ENCODE measurements around the gene NSMCE1.
A peak's percentile ranks its signal among the peaks of the same experiment; 100 is the strongest.
"Not testable (repeated sequence)": the region's sequence is repeated elsewhere in the genome, so short reads cannot be mapped to it uniquely, and the experiment has no call there.

Gene NSMCE1

DNA sequence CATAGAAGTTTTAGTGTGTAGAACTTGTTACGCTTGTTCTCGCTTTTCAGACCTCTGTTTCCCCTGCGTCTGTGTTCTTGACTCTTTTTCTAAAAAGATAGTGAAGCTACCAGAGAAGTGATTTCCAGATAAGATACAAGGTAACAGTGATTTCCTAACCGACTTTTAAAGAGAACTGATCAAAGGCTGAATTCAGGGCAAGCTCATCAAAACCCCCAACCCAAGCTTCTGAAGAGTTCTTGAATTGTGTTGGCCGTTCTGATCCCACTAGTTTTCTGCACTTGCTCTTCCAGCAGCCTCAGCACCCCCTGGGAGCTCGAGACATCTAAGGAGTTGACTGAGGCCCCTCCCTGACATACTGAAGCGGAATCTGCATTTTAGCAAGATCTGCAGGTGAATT, 12.7 kb upstream of the NSMCE1 start:
- in situ Hi-C loops (cut with HindIII; ENCODE audit: low pct_ligation_motif_present, low pct_unique_long_range_greater_than_20kb, low sequenced_read_pairs) = no loop called here
- no peak for DNase-seq

DNA sequence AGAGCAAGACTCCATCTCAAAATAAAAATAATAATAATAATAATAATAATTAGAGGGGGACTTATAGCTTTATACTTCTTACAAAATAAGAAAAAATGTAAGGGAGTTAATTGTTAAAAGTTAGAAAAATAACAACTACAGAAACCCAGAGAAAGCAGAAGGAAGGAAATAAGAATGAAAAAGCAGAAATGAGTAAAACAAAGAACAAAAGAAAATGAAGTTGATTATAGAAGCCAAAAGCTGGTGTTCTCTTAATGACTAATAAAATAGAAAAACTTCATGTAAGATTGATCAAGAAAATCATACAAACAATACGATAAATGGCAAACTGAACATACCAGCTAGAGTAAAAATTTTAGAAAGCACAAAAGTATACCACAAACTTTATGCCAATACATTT, 6.8 kb upstream of the NSMCE1 start:
- in situ Hi-C loops (cut with HindIII; ENCODE audit: low pct_ligation_motif_present, low pct_unique_long_range_greater_than_20kb, low sequenced_read_pairs) = no loop called here
- DNase-seq = no peak

DNA sequence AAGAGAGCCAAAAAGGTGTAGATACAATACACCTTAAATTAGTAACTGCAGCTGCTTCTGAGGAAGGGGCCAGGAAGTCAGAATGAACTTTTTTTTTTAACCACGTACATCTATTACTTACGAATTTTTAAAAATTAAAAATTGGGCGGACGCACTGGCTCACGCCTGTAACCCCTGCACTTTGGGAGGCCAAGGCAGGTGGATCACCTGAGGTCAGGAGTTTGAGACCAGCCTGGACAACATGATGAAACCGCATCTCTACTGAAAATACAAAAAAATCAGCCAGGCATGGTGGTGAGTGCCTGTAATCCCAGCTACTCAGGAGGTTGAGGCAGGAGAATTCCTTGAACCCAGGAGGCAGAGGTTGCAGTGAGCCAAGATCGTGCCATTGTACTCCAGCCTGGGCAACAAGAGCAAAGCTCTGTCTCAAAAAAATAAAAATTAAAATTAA, 5.9 kb upstream of the NSMCE1 start:
- DNase-seq; in situ Hi-C loops (cut with HindIII; ENCODE audit: low pct_ligation_motif_present, low pct_unique_long_range_greater_than_20kb, low sequenced_read_pairs): not testable (repeated sequence)

DNA sequence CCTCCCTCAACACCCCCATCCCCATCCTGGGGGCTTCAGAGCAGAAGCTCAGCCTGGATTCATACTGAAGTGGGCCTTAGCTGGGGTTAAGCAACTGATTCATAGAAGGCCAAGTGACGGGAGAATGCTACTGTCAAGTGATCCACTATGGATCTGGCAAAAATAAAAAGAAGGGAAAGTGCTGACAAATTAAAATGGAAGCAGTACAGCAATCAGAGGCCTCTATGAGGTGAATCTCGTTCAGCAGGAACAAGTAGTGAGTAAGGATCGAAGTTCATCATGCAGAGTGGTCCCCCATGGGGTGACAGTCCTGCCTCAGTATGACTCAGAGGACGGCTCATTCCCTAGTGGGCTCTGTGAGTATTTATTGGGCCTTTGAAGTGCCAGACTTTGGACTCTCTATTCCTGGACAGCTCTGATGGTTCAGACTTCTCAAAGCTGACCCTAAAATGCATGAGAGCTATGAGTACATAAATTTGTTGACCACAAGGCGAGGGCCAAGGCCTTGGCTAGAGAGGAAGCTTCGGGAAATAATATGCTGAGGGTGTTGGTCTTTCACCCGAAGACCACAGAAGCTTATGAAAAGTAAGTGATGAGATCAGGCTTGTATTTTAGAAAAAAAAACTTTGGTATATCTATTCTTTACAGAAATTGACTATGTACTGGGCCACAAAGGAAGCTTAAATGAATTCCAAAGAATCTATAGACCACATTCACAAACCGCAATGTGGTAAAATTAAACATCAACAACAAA, 5.3 kb upstream of the NSMCE1 start:
- peak; percentile 84 for DNase-seq
- in situ Hi-C loops (cut with HindIII; ENCODE audit: low pct_ligation_motif_present, low pct_unique_long_range_greater_than_20kb, low sequenced_read_pairs) = no loop called here

DNA sequence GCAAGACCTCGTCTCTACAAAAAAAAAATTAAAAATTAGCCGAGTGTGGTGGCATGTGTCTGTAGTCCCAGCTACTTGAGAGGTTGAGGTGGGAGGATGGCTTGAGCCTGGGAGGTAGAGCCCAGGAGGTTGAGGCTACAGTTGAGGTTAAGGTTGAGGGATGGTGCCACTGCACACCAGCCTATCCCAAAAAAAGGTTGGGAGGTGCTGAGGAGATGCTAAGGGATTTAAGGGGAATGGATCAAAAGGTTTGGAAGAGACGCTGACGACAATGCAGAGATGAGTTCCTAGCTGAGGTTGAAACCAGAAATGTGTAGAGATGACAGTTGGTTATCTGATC, 4.7 kb upstream of the NSMCE1 start:
- no peak for DNase-seq
- in situ Hi-C loops (cut with HindIII; ENCODE audit: low pct_ligation_motif_present, low pct_unique_long_range_greater_than_20kb, low sequenced_read_pairs) = no loop called here

DNA sequence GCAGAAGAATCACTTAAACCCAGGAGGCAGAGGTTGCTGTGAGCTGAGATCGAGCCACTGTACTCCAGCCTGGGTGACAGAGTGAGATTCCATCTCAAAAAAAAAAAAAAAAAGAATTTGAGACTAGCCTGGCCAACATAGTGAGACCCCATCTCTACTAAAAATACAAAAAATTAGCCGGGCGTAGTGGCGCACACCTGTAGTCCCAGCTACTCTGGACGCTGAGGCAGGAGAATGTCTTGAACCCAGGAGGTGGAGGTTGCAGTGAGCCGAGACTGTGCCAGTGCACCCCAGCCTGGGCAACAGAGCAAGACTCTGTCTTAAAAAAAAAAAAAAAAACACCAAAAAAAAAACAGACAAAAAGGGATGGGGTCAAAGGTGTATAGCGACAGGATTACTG, 4.1 kb upstream of the NSMCE1 start:
- in situ Hi-C loops (cut with HindIII; ENCODE audit: low pct_ligation_motif_present, low pct_unique_long_range_greater_than_20kb, low sequenced_read_pairs) = not testable (repeated sequence)

GRCh38 chr16:27272076-27272475, 3.5 kb upstream of the NSMCE1 start:
- DNase-seq = no peak
- in situ Hi-C loops (cut with HindIII; ENCODE audit: low pct_ligation_motif_present, low pct_unique_long_range_greater_than_20kb, low sequenced_read_pairs) = no loop called here

More for the DNA sequence above, 4.1 kb upstream of the NSMCE1 start:
- DNase-seq = not testable (repeated sequence)

- no peak for DNase-seq
- in situ Hi-C loops (cut with HindIII; ENCODE audit: low pct_ligation_motif_present, low pct_unique_long_range_greater_than_20kb, low sequenced_read_pairs) = no loop called here
These were observed 1.8 kb upstream of the NSMCE1 start for GRCh38 chr16:27270349-27270748.

DNA sequence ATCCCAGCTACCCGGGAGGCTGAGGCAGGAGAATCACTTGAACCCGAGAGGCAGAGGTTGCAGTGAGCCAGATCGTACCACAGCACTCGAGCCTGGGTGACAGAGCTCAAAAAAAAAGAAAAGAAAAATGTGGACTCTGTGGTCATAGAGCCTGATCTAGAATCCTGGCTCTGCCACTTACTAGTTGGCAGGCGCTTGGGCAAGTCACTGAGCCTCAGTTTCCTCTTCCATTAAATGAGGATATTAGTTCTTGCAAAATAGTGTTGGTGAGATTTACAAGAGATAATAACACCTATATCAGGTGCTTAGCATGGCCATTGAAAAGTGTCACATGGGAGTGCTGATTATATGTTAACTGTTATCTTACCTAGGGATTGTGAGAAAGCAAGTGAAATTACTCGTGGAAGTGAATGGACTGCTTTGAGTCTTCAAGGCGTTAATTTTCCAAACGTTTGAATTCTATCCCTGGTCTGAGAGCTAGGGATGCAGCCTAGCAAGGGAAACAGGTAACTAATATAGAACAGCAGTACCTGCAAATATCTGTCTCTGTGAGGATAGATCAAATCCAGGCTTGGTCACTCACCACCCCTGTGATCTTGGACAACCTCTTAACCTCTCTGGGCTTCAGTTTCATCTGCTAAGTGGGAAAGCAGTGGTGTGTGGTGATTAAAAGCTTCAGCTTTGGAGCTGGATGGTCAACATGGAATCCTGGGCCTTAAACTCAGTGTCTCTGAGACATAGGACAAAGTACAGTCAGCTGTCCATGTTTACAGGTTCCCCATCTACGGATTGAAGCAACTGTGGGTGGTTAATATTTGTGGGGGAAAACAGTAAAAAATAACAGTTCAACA, 953 bp upstream of the NSMCE1 start:
- DNase-seq = no peak
- in situ Hi-C loops (cut with HindIII; ENCODE audit: low pct_ligation_motif_present, low pct_unique_long_range_greater_than_20kb, low sequenced_read_pairs) = no loop called here

GRCh38 chr16:27267037-27267677, 1.4 kb downstream of the NSMCE1 start:
- in situ Hi-C loops (cut with HindIII; ENCODE audit: low pct_ligation_motif_present, low pct_unique_long_range_greater_than_20kb, low sequenced_read_pairs) = no loop called here
- no peak for DNase-seq

DNA sequence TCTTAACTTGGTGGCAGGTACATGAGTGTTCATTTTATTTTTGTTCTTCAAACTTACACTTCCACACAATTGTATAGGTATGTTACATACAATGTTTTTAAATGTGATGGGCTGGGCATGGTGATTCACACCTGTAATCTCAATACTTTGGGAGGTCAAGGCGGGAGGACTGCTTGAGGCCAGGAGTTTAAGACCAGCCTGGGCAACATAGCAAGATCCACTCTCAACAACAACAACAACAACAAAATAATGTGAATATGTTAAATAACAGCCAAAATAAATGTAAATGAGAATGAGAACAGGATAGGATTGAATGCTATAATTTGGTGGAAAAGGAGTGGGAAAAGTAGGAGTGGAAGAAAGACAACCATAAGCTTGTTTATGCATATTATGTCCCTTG, 2.6 kb downstream of the NSMCE1 start:
- DNase-seq = no peak
- in situ Hi-C loops (cut with HindIII; ENCODE audit: low pct_ligation_motif_present, low pct_unique_long_range_greater_than_20kb, low sequenced_read_pairs) = no loop called here

- DNase-seq = peak; percentile 79
- in situ Hi-C loops (cut with HindIII; ENCODE audit: low pct_ligation_motif_present, low pct_unique_long_range_greater_than_20kb, low sequenced_read_pairs) = no loop called here
These were observed 4.4 kb downstream of the NSMCE1 start for GRCh38 chr16:27264151-27264550.

GRCh38 chr16:27262904-27263423, 5.6 kb downstream of the NSMCE1 start:
- in situ Hi-C loops (cut with HindIII; ENCODE audit: low pct_ligation_motif_present, low pct_unique_long_range_greater_than_20kb, low sequenced_read_pairs); DNase-seq: not testable (repeated sequence)

- DNase-seq = no peak
These were observed 8.9 kb downstream of the NSMCE1 start for GRCh38 chr16:27259710-27260109.

DNA sequence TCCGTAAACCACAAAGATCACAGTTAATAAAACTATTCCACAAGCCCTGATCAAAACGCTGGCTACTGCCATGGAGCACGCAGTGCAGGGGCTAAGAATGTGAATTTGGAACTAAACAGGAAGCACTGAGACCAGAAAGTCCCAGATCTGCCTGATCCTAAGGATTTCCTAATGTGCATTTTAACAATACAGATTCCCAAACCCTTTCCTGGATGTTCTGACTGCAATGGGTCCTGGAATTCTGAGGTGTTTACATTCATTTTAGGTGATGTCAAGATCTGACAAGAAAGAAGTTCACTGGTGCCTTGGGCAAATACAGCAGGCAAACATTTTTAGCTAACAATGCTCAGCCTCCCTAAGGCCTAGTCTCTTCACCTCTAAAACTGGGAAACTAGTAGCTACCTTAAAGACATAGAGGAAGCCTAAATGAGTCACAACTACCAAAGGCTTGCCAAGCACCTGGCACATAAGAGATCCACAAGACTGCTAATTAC, 10.3 kb downstream of the NSMCE1 start:
- in situ Hi-C loops (cut with HindIII; ENCODE audit: low pct_ligation_motif_present, low pct_unique_long_range_greater_than_20kb, low sequenced_read_pairs) = no loop called here
- no peak for DNase-seq

More at GRCh38 chr16:27259710-27260109, 8.9 kb downstream of the NSMCE1 start:
- in situ Hi-C loops (cut with HindIII; ENCODE audit: low pct_ligation_motif_present, low pct_unique_long_range_greater_than_20kb, low sequenced_read_pairs) = no loop called here

DNA sequence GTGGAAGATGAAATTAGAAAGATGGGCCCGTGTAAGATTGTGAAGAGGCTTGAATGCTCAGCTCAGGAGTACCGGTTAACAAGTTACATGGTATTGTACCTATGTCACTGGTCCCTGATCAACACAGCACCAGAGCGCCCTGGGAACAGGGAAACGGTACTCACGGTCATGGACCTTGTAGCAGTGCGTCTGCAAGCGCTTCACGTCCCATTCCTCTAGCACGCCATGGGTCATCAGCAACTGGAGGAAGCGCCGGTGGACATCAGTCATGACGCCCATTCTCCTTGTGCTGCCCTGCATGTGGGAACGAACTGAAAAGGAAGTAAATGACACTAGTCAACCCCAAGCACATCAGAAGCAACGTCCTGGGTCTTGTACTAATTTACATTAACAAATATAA, 11.3 kb downstream of the NSMCE1 start:
- in situ Hi-C loops (cut with HindIII; ENCODE audit: low pct_ligation_motif_present, low pct_unique_long_range_greater_than_20kb, low sequenced_read_pairs) = no loop called here

GRCh38 chr16:27256861-27257260, 11.7 kb downstream of the NSMCE1 start:
- no peak for DNase-seq
- in situ Hi-C loops (cut with HindIII; ENCODE audit: low pct_ligation_motif_present, low pct_unique_long_range_greater_than_20kb, low sequenced_read_pairs) = no loop called here

More for the DNA sequence above, 11.3 kb downstream of the NSMCE1 start:
- DNase-seq = no peak

DNA sequence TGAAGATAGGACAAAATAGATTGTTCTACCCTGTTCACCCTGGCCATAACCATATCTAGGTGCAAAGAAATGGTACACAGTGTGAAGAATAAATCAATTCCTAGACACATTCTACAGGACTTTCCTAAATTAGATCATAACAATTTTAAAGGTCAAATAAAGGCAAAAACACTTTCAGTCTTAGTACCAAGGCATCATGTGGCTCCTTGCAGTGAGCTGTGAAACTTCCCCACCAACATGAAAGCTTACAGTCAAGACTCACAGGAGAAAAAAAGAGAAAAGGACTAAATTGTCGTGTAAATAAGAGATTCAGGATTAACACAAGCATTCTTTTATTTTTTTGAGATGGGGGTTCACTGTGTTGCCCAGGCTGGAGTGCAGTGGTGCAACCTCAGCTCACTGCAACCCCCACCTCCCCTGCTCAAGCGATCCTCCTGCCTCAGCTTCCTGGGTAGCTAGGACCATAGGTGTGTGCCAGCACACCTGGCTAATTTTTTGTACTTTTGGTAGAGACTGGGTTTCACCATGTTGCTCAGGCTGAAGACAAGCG, 14.2 kb downstream of the NSMCE1 start:
- in situ Hi-C loops (cut with HindIII; ENCODE audit: low pct_ligation_motif_present, low pct_unique_long_range_greater_than_20kb, low sequenced_read_pairs) = no loop called here
- DNase-seq = no peak

GRCh38 chr16:27253526-27253930, 15.0 kb downstream of the NSMCE1 start:
- in situ Hi-C loops (cut with HindIII; ENCODE audit: low pct_ligation_motif_present, low pct_unique_long_range_greater_than_20kb, low sequenced_read_pairs) = no loop called here
- DNase-seq = peak; percentile 92

Data from ACHN (cell line).